A172 (cell line): ENCODE measurements around the gene ITPR1. TPM values are rescaled to one million over a fixed set of nuclear protein-coding genes. Genes with fewer than 3 reads are reported as not detected.
A peak's percentile ranks its signal among the peaks of the same experiment; 100 is the strongest.

Experiments used
- DNase-seq: peaks from one replicate; pipeline ENCODE4 v3.0.0-alpha.2; 2015; ENCODE audit warnings: low spot score
- total RNA-seq: library from RNA; depleted of rRNA; stranded (reverse); fragments of >200 nt; shearing (Covaris generic); gene quantifications from 2 replicates; pipeline ENCODE4 v1.2.3, GENCODE V29; 2014

The ITPR1 gene
- total RNA-seq, 1 experiment from 2014 or later = 7.6 TPM

- DNase-seq = peak; percentile 73
Measured at GRCh38 chr3:4825436-4826236, 332.5 kb downstream of the ITPR1 start.

GRCh38 chr3:4826237-4827100 is 333.3 kb downstream of the ITPR1 start:
- DNase-seq = peak; percentile 53

GRCh38 chr3:4827767-4828166 is 334.6 kb downstream of the ITPR1 start:
- DNase-seq = no peak

GRCh38 chr3:4828279-4829030 is 335.3 kb downstream of the ITPR1 start:
- DNase-seq = peak; percentile 37

- DNase-seq = peak; percentile 55
Measured at GRCh38 chr3:4829031-4829394, 335.9 kb downstream of the ITPR1 start.

- DNase-seq = no peak
Measured at GRCh38 chr3:4830586-4830914, 337.4 kb downstream of the ITPR1 start.

GRCh38 chr3:4831580-4831950 is 338.4 kb downstream of the ITPR1 start:
- DNase-seq = no peak

GRCh38 chr3:4833471-4833870 is 340.3 kb downstream of the ITPR1 start:
- DNase-seq = no peak

- DNase-seq = no peak
Measured at GRCh38 chr3:4834403-4834866, 341.3 kb downstream of the ITPR1 start.

- no peak for DNase-seq
Measured at GRCh38 chr3:4835616-4836043, 342.5 kb downstream of the ITPR1 start.

GRCh38 chr3:4836516-4836915 is 343.4 kb downstream of the ITPR1 start:
- DNase-seq = no peak

- DNase-seq = no peak
Measured at GRCh38 chr3:4837374-4837930, 344.3 kb downstream of the ITPR1 start.

- no peak for DNase-seq
Measured at GRCh38 chr3:4838621-4839022, 345.5 kb downstream of the ITPR1 start.

GRCh38 chr3:4839278-4839677 is 346.1 kb downstream of the ITPR1 start:
- no peak for DNase-seq

GRCh38 chr3:4841225-4841624 is 348.1 kb downstream of the ITPR1 start:
- peak; percentile 11 for DNase-seq

GRCh38 chr3:4841776-4842440 is 348.8 kb downstream of the ITPR1 start:
- DNase-seq = no peak

GRCh38 chr3:4843619-4844018 is 350.5 kb downstream of the ITPR1 start:
- no peak for DNase-seq

GRCh38 chr3:4845882-4846281 is 352.7 kb downstream of the ITPR1 start:
- no peak for DNase-seq

- DNase-seq = no peak
Measured at GRCh38 chr3:4846543-4846942, 353.4 kb downstream of the ITPR1 start.

GRCh38 chr3:4848176-4848825 is 355.2 kb downstream of the ITPR1 start:
- no peak for DNase-seq

GRCh38 chr3:4849136-4849535 is 356.0 kb downstream of the ITPR1 start:
- DNase-seq = no peak
